ENCODE results near the gene NCOA3.

The NCOA3 gene

GRCh38 chr20:47559141-47559540 is 57.5 kb downstream of the NCOA3 start:
- H3K9ac ChIP-seq (ENCODE audit: low read length): no peak overlapping the region
- peak overlapping the region; percentile 47 for H3K4me2 ChIP-seq (ENCODE audit: low read length)
- H2AFZ ChIP-seq (ENCODE audit: low read length): no peak overlapping the region
- H3F3A ChIP-seq (ENCODE audit: insufficient read depth, low read length): 0 out of 2 replicates have a peak, but pooled peaks cover 5% of the 10 kb centered on the region
- H3K79me2 ChIP-seq (ENCODE audit: insufficient read depth, low read length): peaks cover 93% of the 10 kb centered on the region
- TF ChIP-seq EZH2 (IDR thresholded peaks at IDR 0.05; ENCODE audit: borderline replicate concordance, low read length): no peak
- TF ChIP-seq CTCF (IDR thresholded peaks at IDR 0.05; ENCODE audit: low read length): no peak
- H3K27me3 ChIP-seq (ENCODE audit: insufficient read depth, low read length): no peaks in the 10 kb centered on the region
- H3K9me3 ChIP-seq (ENCODE audit: low read length): no peaks in the 10 kb centered on the region
- H3K27ac ChIP-seq (ENCODE audit: low read depth, low read length, poor library complexity, severe bottlenecking): peak overlapping the region; percentile 38
- H3K4me3 ChIP-seq (ENCODE audit: low read depth, low read length, poor library complexity, severe bottlenecking): no peak overlapping the region
- H4K20me1 ChIP-seq (ENCODE audit: insufficient read depth, low read length): peaks cover 7% of the 10 kb centered on the region; the same call in 1 of the 2 replicates
- peaks cover 92% of the 10 kb centered on the region for H3K4me1 ChIP-seq (ENCODE audit: insufficient read depth, low read length, severe bottlenecking)
- peaks cover 42% of the 10 kb centered on the region for H3K36me3 ChIP-seq (ENCODE audit: insufficient read depth, low read length)
- no peaks in the 10 kb centered on the region for H3K9me2 ChIP-seq (ENCODE audit: low read depth, low read length)

GRCh38 chr20:47561180-47561579 is 59.5 kb downstream of the NCOA3 start:
- H3K9me3 ChIP-seq (ENCODE audit: low read length): no peaks in the 10 kb centered on the region
- peaks cover 95% of the 10 kb centered on the region for H3K4me1 ChIP-seq (ENCODE audit: insufficient read depth, low read length, severe bottlenecking)
- H3K9ac ChIP-seq (ENCODE audit: low read length): no peak overlapping the region
- peak overlapping the region; percentile 40; the same call in 1 of the 2 replicates for H3K4me2 ChIP-seq (ENCODE audit: low read length)
- no peaks in the 10 kb centered on the region for H3K9me2 ChIP-seq (ENCODE audit: low read depth, low read length)
- peak overlapping the region; percentile 36 for H3K27ac ChIP-seq (ENCODE audit: low read depth, low read length, poor library complexity, severe bottlenecking)
- no peak overlapping the region for H3K4me3 ChIP-seq (ENCODE audit: low read depth, low read length, poor library complexity, severe bottlenecking)
- peaks cover 55% of the 10 kb centered on the region for H3K36me3 ChIP-seq (ENCODE audit: insufficient read depth, low read length)
- peaks cover 100% of the 10 kb centered on the region for H3K79me2 ChIP-seq (ENCODE audit: insufficient read depth, low read length)
- no peaks in the 10 kb centered on the region for H3K27me3 ChIP-seq (ENCODE audit: insufficient read depth, low read length)
- no peak overlapping the region for H2AFZ ChIP-seq (ENCODE audit: low read length)
- H3F3A ChIP-seq (ENCODE audit: insufficient read depth, low read length): 0 out of 2 replicates have a peak, but pooled peaks cover 5% of the 10 kb centered on the region
- peaks cover 7% of the 10 kb centered on the region; the same call in 1 of the 2 replicates for H4K20me1 ChIP-seq (ENCODE audit: insufficient read depth, low read length)
- no peak for TF ChIP-seq EZH2 (IDR thresholded peaks at IDR 0.05; ENCODE audit: borderline replicate concordance, low read length)
- TF ChIP-seq CTCF (IDR thresholded peaks at IDR 0.05; ENCODE audit: low read length): no peak

- peaks cover 58% of the 10 kb centered on the region for H3K36me3 ChIP-seq (ENCODE audit: insufficient read depth, low read length)
- peaks cover 100% of the 10 kb centered on the region for H3K79me2 ChIP-seq (ENCODE audit: insufficient read depth, low read length)
- H3K27ac ChIP-seq (ENCODE audit: low read depth, low read length, poor library complexity, severe bottlenecking): peak overlapping the region; percentile 30
- no peak for TF ChIP-seq CTCF (IDR thresholded peaks at IDR 0.05; ENCODE audit: low read length)
- TF ChIP-seq EZH2 (IDR thresholded peaks at IDR 0.05; ENCODE audit: borderline replicate concordance, low read length): no peak
- no peak overlapping the region for H3K9ac ChIP-seq (ENCODE audit: low read length)
- peaks cover 7% of the 10 kb centered on the region; the same call in 1 of the 2 replicates for H4K20me1 ChIP-seq (ENCODE audit: insufficient read depth, low read length)
- H3K4me3 ChIP-seq (ENCODE audit: low read depth, low read length, poor library complexity, severe bottlenecking): no peak overlapping the region
- peak overlapping the region; percentile 40; the same call in 1 of the 2 replicates for H3K4me2 ChIP-seq (ENCODE audit: low read length)
- H3F3A ChIP-seq (ENCODE audit: insufficient read depth, low read length): 0 out of 2 replicates have a peak, but pooled peaks cover 4% of the 10 kb centered on the region
- H3K9me3 ChIP-seq (ENCODE audit: low read length): no peaks in the 10 kb centered on the region
- H2AFZ ChIP-seq (ENCODE audit: low read length): no peak overlapping the region
- peaks cover 93% of the 10 kb centered on the region for H3K4me1 ChIP-seq (ENCODE audit: insufficient read depth, low read length, severe bottlenecking)
- no peaks in the 10 kb centered on the region for H3K27me3 ChIP-seq (ENCODE audit: insufficient read depth, low read length)
- no peaks in the 10 kb centered on the region for H3K9me2 ChIP-seq (ENCODE audit: low read depth, low read length)
Observed at GRCh38 chr20:47561603-47562583, 60.2 kb downstream of the NCOA3 start.

Data from OCI-LY1 (cell line).